B cell (primary cell): ENCODE data around the gene BCAM. TPM values are rescaled to one million over a fixed set of nuclear protein-coding genes. Genes with fewer than 3 reads are reported as not detected.
"Not testable (repeated sequence)": the region's sequence is repeated elsewhere in the genome, so short reads cannot be mapped to it uniquely, and the experiment has no call there.

ENCODE experiments used
- ATAC-seq: fragments of 200-7000 bp; cut with Tn5 transposase; one replicate; pipeline ENCODE4 v1.10.0; 2021; ENCODE audit warnings: low read depth, mild to moderate bottlenecking, moderate number of reproducible peaks, moderate library complexity
- CTCF ChIA-PET: fragments of 350-600 bp; sonication (Branson Sonifier 250); formaldehyde crosslinking; loops from one replicate; lab custom pipeline; 2021; ENCODE audit warnings: antibody characterized with exemption, inconsistent platforms; lab: Charles Lee
- POLR2A ChIA-PET: fragments of 350-600 bp; sonication (Branson Sonifier 250); formaldehyde crosslinking; loops from one replicate; lab custom pipeline; 2021; ENCODE audit warnings: antibody characterized with exemption; lab: Charles Lee
- DNase-seq: peaks from one replicate; pipeline ENCODE4 v3.0.0; 2013
- H2AFZ ChIP-seq: 2 replicates; pipeline ENCODE4 v1.6.1; 2012; ENCODE audit warnings: mild to moderate bottlenecking, low read depth, low read length; ENCODE audit not compliant: insufficient read depth, poor library complexity, severe bottlenecking
- H3K27ac ChIP-seq, 2 donors: 1 replicate in 1 of 2; 2 replicates in 1 of 2; pipeline ENCODE4 v1.5.1; 2012 to 2013; ENCODE audit warnings: low read length in 2 of 2, mild to moderate bottlenecking in 2 of 2, moderate library complexity in 1 of 2
- H3K27me3 ChIP-seq, 4 experiments: fragments of 200-600 bp in 1 of 4; sonication (generic) in 1 of 4; replicated peaks in 1 of 4; 1 replicate in 2 of 4; 2 replicates in 2 of 4; pipeline versions ENCODE4 v1.6.1 to v1.7.0; 2013 to 2016; ENCODE audit warnings: low read length in 3 of 4, mild to moderate bottlenecking in 2 of 4, mixed read lengths in 1 of 4, moderate library complexity in 1 of 4; ENCODE audit not compliant: insufficient read depth in 4 of 4, control insufficient read depth in 3 of 4; ENCODE audit errors: control extremely low read depth in 1 of 4
- H3K36me3 ChIP-seq, 2 experiments: replicated peaks in 1 of 2; 1 replicate in 1 of 2; 2 replicates in 1 of 2; pipeline versions ENCODE4 v1.6.1 to v1.7.1; 2013; ENCODE audit warnings: low read length in 1 of 2; ENCODE audit not compliant: insufficient read depth in 2 of 2, control insufficient read depth in 1 of 2; ENCODE audit errors: control extremely low read depth in 1 of 2, extremely low read depth in 1 of 2
- H3K4me1 ChIP-seq, 2 donors: fragments of 200-600 bp in 1 of 2; sonication (generic) in 1 of 2; 1 replicate in 1 of 2; 2 replicates in 1 of 2; pipeline versions ENCODE4 v1.5.1 to v1.6.1; 2013 to 2017; ENCODE audit warnings: low read length in 2 of 2; ENCODE audit not compliant: control insufficient read depth in 2 of 2, insufficient read depth in 2 of 2
- H3K4me2 ChIP-seq: replicated peaks from 2 replicates; pipeline ENCODE3; 2012; ENCODE audit warnings: mild to moderate bottlenecking, low read depth, low read length; ENCODE audit not compliant: poor library complexity, severe bottlenecking
- H3K4me3 ChIP-seq, 5 experiments: fragments of 200-600 bp in 1 of 5; sonication (generic) in 1 of 5; 1 replicate in 3 of 5; 2 replicates in 2 of 5; pipeline versions ENCODE4 v1.5.1 to v1.7.0; 2011 to 2016; ENCODE audit warnings: low read length in 4 of 5, mild to moderate bottlenecking in 4 of 5, low read depth in 2 of 5, control low read depth in 1 of 5, moderate library complexity in 1 of 5; ENCODE audit not compliant: insufficient read depth in 1 of 5; ENCODE audit errors: control extremely low read depth in 1 of 5, extremely low read depth in 1 of 5
- H3K79me2 ChIP-seq: fragments of 200-600 bp; sonication (generic); one replicate; pipeline ENCODE4 v1.6.0; 2016; ENCODE audit warnings: low read length; ENCODE audit not compliant: control insufficient read depth, insufficient read depth
- H3K9ac ChIP-seq: fragments of 200-600 bp; sonication (generic); 2 replicates; pipeline ENCODE4 v1.6.1; 2017; ENCODE audit warnings: mild to moderate bottlenecking, low read length, moderate library complexity
- H3K9me3 ChIP-seq, 3 donors: one replicate each; pipeline versions ENCODE4 v1.6.1 to v1.7.1; 2013; ENCODE audit warnings: low read length in 2 of 3; ENCODE audit not compliant: control insufficient read depth in 2 of 3, insufficient read depth in 1 of 3; ENCODE audit errors: control extremely low read depth in 1 of 3
- H4K20me1 ChIP-seq: 2 replicates; pipeline ENCODE4 v1.6.0; 2012; ENCODE audit warnings: mild to moderate bottlenecking, low read length; ENCODE audit not compliant: insufficient read depth, control insufficient read depth, poor library complexity, severe bottlenecking
- H3K27ac Mint-ChIP-seq: one replicate; pipeline ENCODE4 v1.8.0; 2021; ENCODE audit warnings: mixed read lengths
- H3K27me3 Mint-ChIP-seq: one replicate; pipeline ENCODE4 v1.8.0; 2021; ENCODE audit warnings: mixed read lengths
- H3K4me1 Mint-ChIP-seq: one replicate; pipeline ENCODE4 v1.8.0; 2021; ENCODE audit warnings: mixed read lengths
- H3K4me3 Mint-ChIP-seq: one replicate; pipeline ENCODE4 v1.8.0; 2021; ENCODE audit warnings: mixed read lengths
- H3K9me3 Mint-ChIP-seq: one replicate; pipeline ENCODE4 v1.8.0; 2022; ENCODE audit warnings: mixed read lengths; ENCODE audit not compliant: insufficient read depth
- CTCF ChIP-seq: fragments of 200-600 bp; IDR thresholded peaks from one replicate; pipeline ENCODE4 v1.8.0; 2022; ENCODE audit warnings: antibody characterized with exemption, mild to moderate bottlenecking
- EZH2 ChIP-seq: IDR thresholded peaks from 2 replicates; pipeline ENCODE4 v1.6.1; 2012; ENCODE audit warnings: borderline replicate concordance, low read depth, mild to moderate bottlenecking, moderate library complexity, low read length; ENCODE audit not compliant: insufficient read depth, poor library complexity, severe bottlenecking
- WGBS: methylation state at CpG from one replicate; pipeline ENCODE4 v1.1.5; 2013; ENCODE audit warnings: missing lambda C conversion rate; ENCODE audit not compliant: insufficient coverage; 5-methylcytosine and 5-hydroxymethylcytosine counted together
- intact Hi-C: fragments of 100-400 bp; cut with micrococcal nuclease; formaldehyde crosslinking; loops from one replicate; pipeline ENCODE4 v1.10.0; 2022
- polyA plus RNA-seq: library from polyadenylated mRNA; depleted of rRNA; stranded (reverse); fragments of >200 nt; gene quantifications from 2 replicates; pipeline ENCODE4 v1.2.3, GENCODE V29; 2012
- total RNA-seq, 2 donors: library from RNA; stranded (reverse); fragments of 120-200 nt in 1 of 2; gene quantifications; 1 replicate in 1 of 2; 2 replicates in 1 of 2; pipeline versions ENCODE4 v1.2.3 to v1.2.4, GENCODE V29; 2013 to 2022

The BCAM gene
- total and polyA plus RNA-seq, 2 donors (not counting 1 experiment from before 2014, with no cell fraction given): not detected

- POLR2A ChIA-PET: interaction anchor here (0.6 kb wide), 1 partner anchor 17 kb away, joined by 5 read pairs; no protein-coding TSS in a partner anchor
- TF ChIP-seq CTCF: no peak
- TF ChIP-seq EZH2: no peak
- WGBS: 94% methylated on average over 2 of the region's 2 CpGs
These were observed 29.8 kb upstream of the BCAM start for GRCh38 chr19:44779150-44779549.

GRCh38 chr19:44781694-44782093 is 27.2 kb upstream of the BCAM start:
- H3K4me1 ChIP-seq, H4K20me1 ChIP-seq, DNase-seq, H3K4me3 Mint-ChIP-seq, H3K4me1 Mint-ChIP-seq, H3K4me2 ChIP-seq, H3K4me3 ChIP-seq, H2AFZ ChIP-seq, H3K79me2 ChIP-seq, H3K36me3 ChIP-seq, POLR2A ChIA-PET, H3K27ac ChIP-seq, H3K9me3 Mint-ChIP-seq, H3K27ac Mint-ChIP-seq, H3K9ac ChIP-seq, ATAC-seq, H3K9me3 ChIP-seq: not testable (repeated sequence)
- CTCF ChIA-PET: interaction anchor here (1.1 to 5.6 kb wide), 3 partner anchors 11 to 53 kb away, joined by 4 to 32 read pairs (median 5); no protein-coding TSS in a partner anchor
- intact Hi-C loops: loop anchor here (10.0 kb wide), 1 partner anchor 553 kb away; no protein-coding TSS in a partner anchor
- WGBS: 94% methylated on average over 2 of the region's 2 CpGs
- H3K27me3 Mint-ChIP-seq: peaks cover 17% of the 10 kb centered on the region
- H3K27me3 ChIP-seq: peaks cover 0 to 13% (median 0%) of the 10 kb centered on the region in 4 experiments

More at GRCh38 chr19:44779150-44779549, 29.8 kb upstream of the BCAM start:
- Histone ChIP-seq H3K36me3 (no peaks in the 10 kb centered on the region), H3K27me3 (peaks cover 0 to 15% (median 1%) of the 10 kb centered on the region in 4 experiments), H3K79me2 (no peaks in the 10 kb centered on the region), H2AFZ (no peak overlapping the region), H3K4me2 (no peak overlapping the region), H4K20me1 (no peaks in the 10 kb centered on the region), H3K9ac (no peak overlapping the region), H3K4me3 (no peak overlapping the region), H3K27ac (no peak overlapping the region), H3K9me3 (no peaks in the 10 kb centered on the region), H3K4me1 (peaks cover 0 to under 1% of the 10 kb centered on the region in 2 donors)
- no peak for DNase-seq
- ATAC-seq: no peak
- no peak overlapping the region for H3K27ac Mint-ChIP-seq
- no peaks in the 10 kb centered on the region for H3K9me3 Mint-ChIP-seq
- H3K27me3 Mint-ChIP-seq: peaks cover 11% of the 10 kb centered on the region
- peaks cover 2% of the 10 kb centered on the region for H3K4me1 Mint-ChIP-seq
- intact Hi-C loops: loop anchor here (10.0 kb wide), 1 partner anchor 66 kb away; the partner anchor contains the start of gene NECTIN2
- CTCF ChIA-PET: interaction anchor here (1.9 kb wide), 1 partner anchor 9 kb away, joined by 8 read pairs; no protein-coding TSS in a partner anchor
- no peak overlapping the region for H3K4me3 Mint-ChIP-seq
